ENCODE measurements around the gene POU2F1.

DNA sequence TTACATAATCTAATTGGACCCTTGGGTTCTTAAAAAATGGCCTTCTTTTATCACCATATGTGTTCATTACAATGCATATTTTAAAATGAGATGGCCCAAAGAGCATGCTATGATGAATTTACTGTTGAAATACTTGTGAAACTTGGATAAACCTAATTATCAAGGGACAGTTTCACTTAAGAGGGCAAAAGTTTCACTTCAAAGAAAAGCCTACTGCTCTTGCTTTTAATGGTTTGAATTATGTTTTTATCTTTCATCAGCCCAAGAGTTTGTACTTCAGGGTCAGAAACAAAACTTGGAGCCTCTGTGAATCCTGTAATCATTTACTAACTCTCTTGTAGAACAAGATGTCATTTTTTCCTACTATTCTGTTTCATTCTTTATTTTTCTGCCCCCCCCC is 32.3 kb downstream of the POU2F1 start:
- TF ChIP-seq POLR2AphosphoS5 (IDR thresholded peaks at IDR 0.05) (no peak), EP300 (IDR thresholded peaks at IDR 0.05) (no peak)
- TF ChIP-seq, protein P1, sequence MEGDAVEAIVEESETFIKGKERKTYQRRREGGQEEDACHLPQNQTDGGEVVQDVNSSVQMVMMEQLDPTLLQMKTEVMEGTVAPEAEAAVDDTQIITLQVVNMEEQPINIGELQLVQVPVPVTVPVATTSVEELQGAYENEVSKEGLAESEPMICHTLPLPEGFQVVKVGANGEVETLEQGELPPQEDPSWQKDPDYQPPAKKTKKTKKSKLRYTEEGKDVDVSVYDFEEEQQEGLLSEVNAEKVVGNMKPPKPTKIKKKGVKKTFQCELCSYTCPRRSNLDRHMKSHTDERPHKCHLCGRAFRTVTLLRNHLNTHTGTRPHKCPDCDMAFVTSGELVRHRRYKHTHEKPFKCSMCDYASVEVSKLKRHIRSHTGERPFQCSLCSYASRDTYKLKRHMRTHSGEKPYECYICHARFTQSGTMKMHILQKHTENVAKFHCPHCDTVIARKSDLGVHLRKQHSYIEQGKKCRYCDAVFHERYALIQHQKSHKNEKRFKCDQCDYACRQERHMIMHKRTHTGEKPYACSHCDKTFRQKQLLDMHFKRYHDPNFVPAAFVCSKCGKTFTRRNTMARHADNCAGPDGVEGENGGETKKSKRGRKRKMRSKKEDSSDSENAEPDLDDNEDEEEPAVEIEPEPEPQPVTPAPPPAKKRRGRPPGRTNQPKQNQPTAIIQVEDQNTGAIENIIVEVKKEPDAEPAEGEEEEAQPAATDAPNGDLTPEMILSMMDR (IDR thresholded peaks at IDR 0.05), result no peak

Data from sigmoid colon (tissue), 4 donors.